Esophagus squamous epithelium (tissue), 4 donors: ENCODE data around the gene GH1.
"Not testable (repeated sequence)": the region's sequence is repeated elsewhere in the genome, so short reads cannot be mapped to it uniquely, and the experiment has no call there.

Experiments
- POLR2A ChIP-seq, 4 donors: fragments of 450-650 bp; IDR thresholded peaks; one replicate each; pipeline ENCODE4 v1.6.1; 2017; ENCODE audit warnings: antibody characterized with exemption in 4 of 4, mild to moderate bottlenecking in 4 of 4, moderate library complexity in 3 of 4
- TF ChIP-seq, protein P1 (sequence below), 6 experiments: fragments of 450-650 bp in 4 of 6; fragments of 200-600 bp in 2 of 6; sonication (generic) in 2 of 6; IDR thresholded peaks; one replicate each; pipeline ENCODE4 v1.5.1; 2016 to 2019; ENCODE audit warnings: antibody characterized with exemption in 6 of 6, mild to moderate bottlenecking in 4 of 6, moderate library complexity in 4 of 6

DNA sequence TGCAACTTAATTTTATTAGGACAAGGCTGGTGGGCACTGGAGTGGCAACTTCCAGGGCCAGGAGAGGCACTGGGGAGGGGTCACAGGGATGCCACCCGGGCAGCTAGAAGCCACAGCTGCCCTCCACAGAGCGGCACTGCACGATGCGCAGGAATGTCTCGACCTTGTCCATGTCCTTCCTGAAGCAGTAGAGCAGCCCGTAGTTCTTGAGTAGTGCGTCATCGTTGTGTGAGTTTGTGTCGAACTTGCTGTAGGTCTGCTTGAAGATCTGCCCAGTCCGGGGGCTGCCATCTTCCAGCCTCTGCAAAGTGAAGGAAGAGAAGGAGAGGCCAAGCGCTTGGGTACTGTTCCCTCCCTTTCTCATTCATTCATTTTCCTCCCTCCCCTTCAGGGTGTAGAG lies 1.4 kb downstream of the GH1 start:
- not testable (repeated sequence) for TF ChIP-seq POLR2A (IDR thresholded peaks at IDR 0.05)
- TF ChIP-seq, protein P1, sequence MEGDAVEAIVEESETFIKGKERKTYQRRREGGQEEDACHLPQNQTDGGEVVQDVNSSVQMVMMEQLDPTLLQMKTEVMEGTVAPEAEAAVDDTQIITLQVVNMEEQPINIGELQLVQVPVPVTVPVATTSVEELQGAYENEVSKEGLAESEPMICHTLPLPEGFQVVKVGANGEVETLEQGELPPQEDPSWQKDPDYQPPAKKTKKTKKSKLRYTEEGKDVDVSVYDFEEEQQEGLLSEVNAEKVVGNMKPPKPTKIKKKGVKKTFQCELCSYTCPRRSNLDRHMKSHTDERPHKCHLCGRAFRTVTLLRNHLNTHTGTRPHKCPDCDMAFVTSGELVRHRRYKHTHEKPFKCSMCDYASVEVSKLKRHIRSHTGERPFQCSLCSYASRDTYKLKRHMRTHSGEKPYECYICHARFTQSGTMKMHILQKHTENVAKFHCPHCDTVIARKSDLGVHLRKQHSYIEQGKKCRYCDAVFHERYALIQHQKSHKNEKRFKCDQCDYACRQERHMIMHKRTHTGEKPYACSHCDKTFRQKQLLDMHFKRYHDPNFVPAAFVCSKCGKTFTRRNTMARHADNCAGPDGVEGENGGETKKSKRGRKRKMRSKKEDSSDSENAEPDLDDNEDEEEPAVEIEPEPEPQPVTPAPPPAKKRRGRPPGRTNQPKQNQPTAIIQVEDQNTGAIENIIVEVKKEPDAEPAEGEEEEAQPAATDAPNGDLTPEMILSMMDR (IDR thresholded peaks at IDR 0.05): not testable (repeated sequence)
